Esophagus muscularis mucosa (tissue), 4 donors: ENCODE measurements around the gene OOSP1.

Experiments
- CTCF ChIP-seq, 3 experiments: fragments of 200-600 bp in 2 of 3; fragments of 450-650 bp in 1 of 3; sonication (generic) in 2 of 3; IDR thresholded peaks; one replicate each; pipeline ENCODE4 v1.5.1; 2017 to 2019; ENCODE audit warnings: antibody characterized with exemption in 3 of 3, mild to moderate bottlenecking in 2 of 3, moderate library complexity in 1 of 3
- EP300 ChIP-seq: sonication (generic); formaldehyde crosslinking; IDR thresholded peaks from one replicate; pipeline ENCODE4 v1.6.1; 2017; ENCODE audit warnings: antibody characterized with exemption
- POLR2A ChIP-seq: fragments of 450-650 bp; IDR thresholded peaks from one replicate; pipeline ENCODE4 v1.6.1; 2017; ENCODE audit warnings: antibody characterized with exemption, moderate library complexity, mild to moderate bottlenecking, low read depth
- POLR2AphosphoS5 ChIP-seq, 2 donors: sonication (generic); formaldehyde crosslinking; IDR thresholded peaks; one replicate each; pipeline ENCODE4 v1.6.1; 2017; ENCODE audit warnings: antibody characterized with exemption in 2 of 2

- TF ChIP-seq EP300 (no peak), CTCF (IDR thresholded peaks at IDR 0.05) (no peak), POLR2A (no peak), POLR2AphosphoS5 (IDR thresholded peaks at IDR 0.05) (no peak)
Measured at GRCh38 chr11:59898046-59898445, 40.2 kb upstream of the OOSP1 start.
